GM12878 (cell line): ENCODE measurements around the gene MRRF. TPM values are rescaled to one million over a fixed set of nuclear protein-coding genes. Genes with fewer than 3 reads are reported as not detected.

Experiments
- EED ChIP-seq: sonication (generic); IDR thresholded peaks from 2 replicates; pipeline ENCODE4 v1.6.1; 2016; ENCODE audit warnings: antibody characterized with exemption, low read depth
- ESRRA ChIP-seq: IDR thresholded peaks from 2 replicates; pipeline ENCODE4 v1.6.1; 2012; ENCODE audit warnings: mild to moderate bottlenecking, low read length, improper control_type of control experiment
- FOS ChIP-seq: IDR thresholded peaks from 3 replicates; pipeline ENCODE4 v1.6.1; 2011; ENCODE audit warnings: borderline replicate concordance; ENCODE audit not compliant: insufficient read length; ENCODE audit errors: extremely low read depth
- KAT2A ChIP-seq: conservative IDR thresholded peaks from 2 replicates; pipeline ENCODE4 v1.6.1; 2011; ENCODE audit warnings: low read depth, low read length; ENCODE audit not compliant: control insufficient read depth
- MTA2 ChIP-seq: fragments of 450-650 bp; IDR thresholded peaks from 2 replicates; pipeline ENCODE4 v1.6.1; 2016; ENCODE audit warnings: low read depth, mild to moderate bottlenecking, moderate library complexity
- MYC ChIP-seq: IDR thresholded peaks from 2 replicates; pipeline ENCODE4 v1.6.1; 2011; ENCODE audit warnings: mild to moderate bottlenecking, low read length, moderate library complexity, inconsistent platforms; ENCODE audit not compliant: insufficient read depth, insufficient replicate concordance, insufficient read length, severe bottlenecking
- POLR2A ChIP-seq: IDR thresholded peaks from 2 replicates; pipeline ENCODE4 v1.6.1; 2011; ENCODE audit warnings: low read depth, mild to moderate bottlenecking, low read length
- POU2F2 ChIP-seq: IDR thresholded peaks from 3 replicates; pipeline ENCODE4 v1.6.1; 2011; ENCODE audit warnings: low read depth, mild to moderate bottlenecking, low read length, borderline replicate concordance
- RB1 ChIP-seq: fragments of 450-650 bp; formaldehyde crosslinking; IDR thresholded peaks from 2 replicates; pipeline ENCODE4 v1.6.1; 2017; ENCODE audit warnings: mild to moderate bottlenecking, borderline replicate concordance
- SPI1 ChIP-seq: IDR thresholded peaks from 2 replicates; pipeline ENCODE4 v1.6.1; 2011; ENCODE audit warnings: low read depth, mild to moderate bottlenecking, low read length, moderate library complexity, borderline replicate concordance; ENCODE audit not compliant: insufficient read depth
- STAT1 ChIP-seq: fragments of 450-650 bp; conservative IDR thresholded peaks from 2 replicates; pipeline ENCODE4 v1.6.1; 2014; ENCODE audit warnings: antibody characterized with exemption, mild to moderate bottlenecking
- YBX1 ChIP-seq: fragments of 450-650 bp; IDR thresholded peaks from 2 replicates; pipeline ENCODE4 v1.6.1; 2016; ENCODE audit warnings: antibody characterized with exemption
- ZBED1 ChIP-seq: IDR thresholded peaks from 2 replicates; pipeline ENCODE4 v1.6.1; 2016; ENCODE audit warnings: borderline replicate concordance
- ZNF217 ChIP-seq: fragments of 450-650 bp; IDR thresholded peaks from 2 replicates; pipeline ENCODE4 v1.6.1; 2017; ENCODE audit warnings: antibody characterized with exemption, mild to moderate bottlenecking
- ZNF24 ChIP-seq: fragments of 450-650 bp; IDR thresholded peaks from 2 replicates; pipeline ENCODE4 v1.6.1; 2017; ENCODE audit warnings: antibody characterized with exemption, mild to moderate bottlenecking
- ZNF384 ChIP-seq: IDR thresholded peaks from 2 replicates; pipeline ENCODE4 v1.6.1; 2012; ENCODE audit warnings: low read depth, mild to moderate bottlenecking, low read length, improper control_type of control experiment, borderline replicate concordance
- polyA plus RNA-seq, 11 experiments: library from polyadenylated mRNA; depleted of rRNA in 4 of 11; unstranded in 6 of 11; stranded (reverse) in 5 of 11; fragments of >200 nt; fragmentation: Nextera tagmentation in 4 of 11; fragmentation: Illumina TruSeq in 1 of 11; extraction: Ambion mirVana in 4 of 11; extraction: Trizol in 1 of 11; gene quantifications; 1 replicate in 1 of 11; 2 replicates in 10 of 11; pipeline versions ENCODE4 v1.2.1 to v1.2.3, GENCODE V29; 2011 to 2016; ENCODE audit warnings: inconsistent platforms in 2 of 11, missing spikeins in 2 of 11, low read depth in 1 of 11
- total RNA-seq, 4 experiments: library from RNA; depleted of rRNA in 3 of 4; stranded (reverse); fragments of >200 nt in 3 of 4; fragmentation: Illumina TruSeq in 1 of 4; extraction: Trizol in 1 of 4; gene quantifications; 2 replicates each; pipeline versions ENCODE4 v1.2.1 to v1.2.3, GENCODE V29; 2013 to 2021
- TF ChIP-seq, protein P1 (sequence below): fragments of 450-650 bp; formaldehyde crosslinking; IDR thresholded peaks from 2 replicates; pipeline ENCODE4 v1.5.0; 2022; ENCODE audit warnings: mild to moderate bottlenecking, missing genetic modification characterization
- TF ChIP-seq, protein P2 (sequence below): fragments of 450-650 bp; IDR thresholded peaks from 2 replicates; pipeline ENCODE4 v1.6.1; 2016; ENCODE audit warnings: mild to moderate bottlenecking
- TF ChIP-seq, protein P3 (sequence below): fragments of 450-650 bp; IDR thresholded peaks from 2 replicates; pipeline ENCODE4 v1.6.1; 2017; ENCODE audit warnings: mild to moderate bottlenecking, moderate library complexity
- TF ChIP-seq, protein P4 (sequence below): fragments of 450-650 bp; IDR thresholded peaks from 2 replicates; pipeline ENCODE4 v1.6.1; 2017; ENCODE audit warnings: low read depth, mild to moderate bottlenecking, moderate library complexity

The MRRF gene
- total and polyA plus RNA-seq, 10 of the 15 experiments (the other 5 are each of a cell fraction or from before 2014, with no cell fraction given) = 64.8 to 112 (median 76.4) TPM

DNA sequence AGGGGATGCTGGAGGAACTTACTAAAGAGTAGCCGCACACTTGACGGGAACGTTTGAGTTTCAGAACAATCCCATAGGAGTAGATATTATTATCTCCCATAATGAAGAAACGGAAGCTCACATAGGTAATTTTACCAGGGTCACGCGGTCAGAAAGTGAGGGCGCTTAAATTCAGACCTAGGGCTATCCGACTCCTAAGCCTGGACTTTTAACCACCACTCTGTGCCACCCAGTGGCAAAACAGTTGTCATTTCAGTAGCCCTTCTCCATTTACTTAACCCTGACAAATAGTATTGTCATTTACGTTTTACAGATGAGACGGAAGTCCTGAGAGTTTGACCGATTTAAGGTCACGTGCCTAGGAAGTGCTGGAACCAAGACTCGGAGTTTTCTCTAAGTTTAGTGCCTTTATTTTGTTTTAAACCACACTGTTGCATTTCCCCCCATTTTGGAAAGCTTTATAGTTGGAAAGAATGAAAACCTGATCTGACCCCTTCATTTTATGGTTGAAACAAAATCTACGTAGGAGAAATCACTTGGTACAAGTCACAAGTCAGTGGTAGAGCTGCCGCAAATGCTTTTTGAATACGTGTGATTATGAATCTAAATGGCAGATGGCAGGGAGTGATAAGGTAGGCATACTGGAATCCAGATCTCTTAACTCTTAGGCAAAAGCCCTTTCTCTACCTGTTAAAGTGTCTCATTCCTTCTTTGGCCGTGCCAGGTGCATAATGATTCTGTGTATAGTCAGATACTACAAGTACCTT is 650 bp downstream of the MRRF start (continued):
- TF ChIP-seq, protein P1, sequence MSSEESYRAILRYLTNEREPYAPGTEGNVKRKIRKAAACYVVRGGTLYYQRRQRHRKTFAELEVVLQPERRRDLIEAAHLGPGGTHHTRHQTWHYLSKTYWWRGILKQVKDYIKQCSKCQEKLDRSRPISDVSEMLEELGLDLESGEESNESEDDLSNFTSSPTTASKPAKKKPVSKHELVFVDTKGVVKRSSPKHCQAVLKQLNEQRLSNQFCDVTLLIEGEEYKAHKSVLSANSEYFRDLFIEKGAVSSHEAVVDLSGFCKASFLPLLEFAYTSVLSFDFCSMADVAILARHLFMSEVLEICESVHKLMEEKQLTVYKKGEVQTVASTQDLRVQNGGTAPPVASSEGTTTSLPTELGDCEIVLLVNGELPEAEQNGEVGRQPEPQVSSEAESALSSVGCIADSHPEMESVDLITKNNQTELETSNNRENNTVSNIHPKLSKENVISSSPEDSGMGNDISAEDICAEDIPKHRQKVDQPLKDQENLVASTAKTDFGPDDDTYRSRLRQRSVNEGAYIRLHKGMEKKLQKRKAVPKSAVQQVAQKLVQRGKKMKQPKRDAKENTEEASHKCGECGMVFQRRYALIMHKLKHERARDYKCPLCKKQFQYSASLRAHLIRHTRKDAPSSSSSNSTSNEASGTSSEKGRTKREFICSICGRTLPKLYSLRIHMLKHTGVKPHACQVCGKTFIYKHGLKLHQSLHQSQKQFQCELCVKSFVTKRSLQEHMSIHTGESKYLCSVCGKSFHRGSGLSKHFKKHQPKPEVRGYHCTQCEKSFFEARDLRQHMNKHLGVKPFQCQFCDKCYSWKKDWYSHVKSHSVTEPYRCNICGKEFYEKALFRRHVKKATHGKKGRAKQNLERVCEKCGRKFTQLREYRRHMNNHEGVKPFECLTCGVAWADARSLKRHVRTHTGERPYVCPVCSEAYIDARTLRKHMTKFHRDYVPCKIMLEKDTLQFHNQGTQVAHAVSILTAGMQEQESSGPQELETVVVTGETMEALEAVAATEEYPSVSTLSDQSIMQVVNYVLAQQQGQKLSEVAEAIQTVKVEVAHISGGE (CRISPR knock-in tag) = no peak
- TF ChIP-seq STAT1 (no peak), FOS (no peak), POLR2A (no peak), ZNF384 (no peak), KAT2A (no peak), SPI1 (no peak), EED (no peak), YBX1 (no peak), ZNF217 (no peak), POU2F2 (no peak), ESRRA (no peak), RB1 (no peak), MYC (no peak), ZBED1 (peak; percentile 37; the same call in 1 of the 2 replicates), MTA2 (no peak), ZNF24 (no peak)
- TF ChIP-seq, protein P2, sequence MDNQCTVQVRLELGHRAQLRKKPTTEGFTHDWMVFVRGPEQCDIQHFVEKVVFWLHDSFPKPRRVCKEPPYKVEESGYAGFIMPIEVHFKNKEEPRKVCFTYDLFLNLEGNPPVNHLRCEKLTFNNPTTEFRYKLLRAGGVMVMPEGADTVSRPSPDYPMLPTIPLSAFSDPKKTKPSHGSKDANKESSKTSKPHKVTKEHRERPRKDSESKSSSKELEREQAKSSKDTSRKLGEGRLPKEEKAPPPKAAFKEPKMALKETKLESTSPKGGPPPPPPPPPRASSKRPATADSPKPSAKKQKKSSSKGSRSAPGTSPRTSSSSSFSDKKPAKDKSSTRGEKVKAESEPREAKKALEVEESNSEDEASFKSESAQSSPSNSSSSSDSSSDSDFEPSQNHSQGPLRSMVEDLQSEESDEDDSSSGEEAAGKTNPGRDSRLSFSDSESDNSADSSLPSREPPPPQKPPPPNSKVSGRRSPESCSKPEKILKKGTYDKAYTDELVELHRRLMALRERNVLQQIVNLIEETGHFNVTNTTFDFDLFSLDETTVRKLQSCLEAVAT = 0 out of 2 replicates have a peak, but pooled peaks have one; percentile 15
- TF ChIP-seq, protein P3, sequence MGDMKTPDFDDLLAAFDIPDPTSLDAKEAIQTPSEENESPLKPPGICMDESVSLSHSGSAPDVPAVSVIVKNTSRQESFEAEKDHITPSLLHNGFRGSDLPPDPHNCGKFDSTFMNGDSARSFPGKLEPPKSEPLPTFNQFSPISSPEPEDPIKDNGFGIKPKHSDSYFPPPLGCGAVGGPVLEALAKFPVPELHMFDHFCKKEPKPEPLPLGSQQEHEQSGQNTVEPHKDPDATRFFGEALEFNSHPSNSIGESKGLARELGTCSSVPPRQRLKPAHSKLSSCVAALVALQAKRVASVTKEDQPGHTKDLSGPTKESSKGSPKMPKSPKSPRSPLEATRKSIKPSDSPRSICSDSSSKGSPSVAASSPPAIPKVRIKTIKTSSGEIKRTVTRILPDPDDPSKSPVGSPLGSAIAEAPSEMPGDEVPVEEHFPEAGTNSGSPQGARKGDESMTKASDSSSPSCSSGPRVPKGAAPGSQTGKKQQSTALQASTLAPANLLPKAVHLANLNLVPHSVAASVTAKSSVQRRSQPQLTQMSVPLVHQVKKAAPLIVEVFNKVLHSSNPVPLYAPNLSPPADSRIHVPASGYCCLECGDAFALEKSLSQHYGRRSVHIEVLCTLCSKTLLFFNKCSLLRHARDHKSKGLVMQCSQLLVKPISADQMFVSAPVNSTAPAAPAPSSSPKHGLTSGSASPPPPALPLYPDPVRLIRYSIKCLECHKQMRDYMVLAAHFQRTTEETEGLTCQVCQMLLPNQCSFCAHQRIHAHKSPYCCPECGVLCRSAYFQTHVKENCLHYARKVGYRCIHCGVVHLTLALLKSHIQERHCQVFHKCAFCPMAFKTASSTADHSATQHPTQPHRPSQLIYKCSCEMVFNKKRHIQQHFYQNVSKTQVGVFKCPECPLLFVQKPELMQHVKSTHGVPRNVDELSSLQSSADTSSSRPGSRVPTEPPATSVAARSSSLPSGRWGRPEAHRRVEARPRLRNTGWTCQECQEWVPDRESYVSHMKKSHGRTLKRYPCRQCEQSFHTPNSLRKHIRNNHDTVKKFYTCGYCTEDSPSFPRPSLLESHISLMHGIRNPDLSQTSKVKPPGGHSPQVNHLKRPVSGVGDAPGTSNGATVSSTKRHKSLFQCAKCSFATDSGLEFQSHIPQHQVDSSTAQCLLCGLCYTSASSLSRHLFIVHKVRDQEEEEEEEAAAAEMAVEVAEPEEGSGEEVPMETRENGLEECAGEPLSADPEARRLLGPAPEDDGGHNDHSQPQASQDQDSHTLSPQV = no peak
- TF ChIP-seq, protein P4, sequence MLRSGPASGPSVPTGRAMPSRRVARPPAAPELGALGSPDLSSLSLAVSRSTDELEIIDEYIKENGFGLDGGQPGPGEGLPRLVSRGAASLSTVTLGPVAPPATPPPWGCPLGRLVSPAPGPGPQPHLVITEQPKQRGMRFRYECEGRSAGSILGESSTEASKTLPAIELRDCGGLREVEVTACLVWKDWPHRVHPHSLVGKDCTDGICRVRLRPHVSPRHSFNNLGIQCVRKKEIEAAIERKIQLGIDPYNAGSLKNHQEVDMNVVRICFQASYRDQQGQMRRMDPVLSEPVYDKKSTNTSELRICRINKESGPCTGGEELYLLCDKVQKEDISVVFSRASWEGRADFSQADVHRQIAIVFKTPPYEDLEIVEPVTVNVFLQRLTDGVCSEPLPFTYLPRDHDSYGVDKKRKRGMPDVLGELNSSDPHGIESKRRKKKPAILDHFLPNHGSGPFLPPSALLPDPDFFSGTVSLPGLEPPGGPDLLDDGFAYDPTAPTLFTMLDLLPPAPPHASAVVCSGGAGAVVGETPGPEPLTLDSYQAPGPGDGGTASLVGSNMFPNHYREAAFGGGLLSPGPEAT = no peak; the same call in 1 of the 2 replicates
